ENCODE data around the gene PREB. TPM values are rescaled to one million over a fixed set of nuclear protein-coding genes. Genes with fewer than 3 reads are reported as not detected.

PREB gene
- total and polyA plus RNA-seq, 2 of the 13 experiments (the other 11 are each of a cell fraction or from before 2014, with no cell fraction given): 112 to 192 TPM

DNA sequence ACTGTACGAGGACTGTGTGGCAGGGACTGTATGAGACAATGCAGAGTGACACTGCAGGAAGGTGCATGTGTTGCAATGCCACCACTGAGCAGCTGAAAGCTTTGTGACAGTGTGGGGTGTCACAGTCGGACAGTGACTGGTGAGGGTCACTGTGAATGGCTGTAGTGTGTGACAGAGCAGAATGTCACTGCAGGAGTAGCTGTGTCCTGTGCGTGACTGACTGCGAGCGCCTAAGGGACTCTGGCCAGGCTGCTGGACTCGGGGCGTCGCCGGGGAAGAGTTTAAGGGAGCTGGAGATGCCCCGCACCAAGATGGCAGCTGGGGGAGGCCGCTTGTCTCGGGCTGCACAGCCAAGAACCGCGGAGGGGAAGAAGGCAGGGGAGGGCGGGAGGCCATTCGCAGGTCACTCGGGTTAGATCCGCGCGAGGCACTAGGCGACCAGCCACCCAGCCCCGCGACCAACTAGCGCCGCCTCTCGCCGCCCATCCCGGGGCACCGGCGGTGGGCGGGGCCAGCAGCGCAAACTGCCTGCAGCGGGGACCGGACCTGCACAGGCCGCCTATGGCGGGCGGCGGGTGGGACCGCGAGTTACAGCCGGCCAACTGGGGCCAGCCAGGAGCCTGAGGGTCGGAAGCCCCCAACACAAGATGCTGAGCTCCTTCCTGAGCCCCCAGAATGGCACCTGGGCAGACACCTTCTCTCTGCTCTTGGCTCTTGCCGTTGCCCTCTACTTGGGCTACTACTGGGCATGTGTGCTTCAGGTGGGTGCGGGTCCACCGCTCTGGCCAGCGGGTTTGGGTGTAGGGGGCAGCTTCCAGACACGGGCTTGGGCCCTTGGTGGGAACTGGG lies 10.9 kb downstream of the PREB start, which contains the start of gene ABHD1 (continued):
- TF ChIP-seq, protein P1, sequence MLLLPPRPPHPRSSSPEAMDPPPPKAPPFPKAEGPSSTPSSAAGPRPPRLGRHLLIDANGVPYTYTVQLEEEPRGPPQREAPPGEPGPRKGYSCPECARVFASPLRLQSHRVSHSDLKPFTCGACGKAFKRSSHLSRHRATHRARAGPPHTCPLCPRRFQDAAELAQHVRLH (CRISPR knock-in tag; IDR thresholded peaks at IDR 0.05; ENCODE audit: borderline replicate concordance, low read depth): peak; percentile 79; the same call in 1 of the 2 replicates
- TF ChIP-seq PRMT3 (CRISPR knock-in tag; IDR thresholded peaks at IDR 0.05; ENCODE audit: borderline replicate concordance, low read depth) (no peak), YEATS4 (CRISPR knock-in tag; IDR thresholded peaks at IDR 0.05; ENCODE audit: borderline replicate concordance) (peak; percentile 54; the same call in 1 of the 2 replicates), ARID2 (CRISPR knock-in tag; IDR thresholded peaks at IDR 0.05; ENCODE audit: borderline replicate concordance) (no peak), ZNF674 (CRISPR knock-in tag; IDR thresholded peaks at IDR 0.05; ENCODE audit: low read depth) (no peak), ZNF616 (CRISPR knock-in tag; IDR thresholded peaks at IDR 0.05; ENCODE audit: low read depth) (no peak), NCOA5 (CRISPR knock-in tag; IDR thresholded peaks at IDR 0.05) (no peak), ZNF83 (CRISPR knock-in tag; IDR thresholded peaks at IDR 0.05; ENCODE audit: borderline replicate concordance) (peak; percentile 92; the same call in 1 of the 2 replicates), ZFAT (CRISPR knock-in tag; conservative IDR thresholded peaks at IDR 0.05) (no peak), REXO4 (CRISPR knock-in tag; IDR thresholded peaks at IDR 0.05; ENCODE audit: borderline replicate concordance) (no peak), RFX3 (CRISPR knock-in tag; IDR thresholded peaks at IDR 0.05) (no peak)
- TF ChIP-seq, protein P2, sequence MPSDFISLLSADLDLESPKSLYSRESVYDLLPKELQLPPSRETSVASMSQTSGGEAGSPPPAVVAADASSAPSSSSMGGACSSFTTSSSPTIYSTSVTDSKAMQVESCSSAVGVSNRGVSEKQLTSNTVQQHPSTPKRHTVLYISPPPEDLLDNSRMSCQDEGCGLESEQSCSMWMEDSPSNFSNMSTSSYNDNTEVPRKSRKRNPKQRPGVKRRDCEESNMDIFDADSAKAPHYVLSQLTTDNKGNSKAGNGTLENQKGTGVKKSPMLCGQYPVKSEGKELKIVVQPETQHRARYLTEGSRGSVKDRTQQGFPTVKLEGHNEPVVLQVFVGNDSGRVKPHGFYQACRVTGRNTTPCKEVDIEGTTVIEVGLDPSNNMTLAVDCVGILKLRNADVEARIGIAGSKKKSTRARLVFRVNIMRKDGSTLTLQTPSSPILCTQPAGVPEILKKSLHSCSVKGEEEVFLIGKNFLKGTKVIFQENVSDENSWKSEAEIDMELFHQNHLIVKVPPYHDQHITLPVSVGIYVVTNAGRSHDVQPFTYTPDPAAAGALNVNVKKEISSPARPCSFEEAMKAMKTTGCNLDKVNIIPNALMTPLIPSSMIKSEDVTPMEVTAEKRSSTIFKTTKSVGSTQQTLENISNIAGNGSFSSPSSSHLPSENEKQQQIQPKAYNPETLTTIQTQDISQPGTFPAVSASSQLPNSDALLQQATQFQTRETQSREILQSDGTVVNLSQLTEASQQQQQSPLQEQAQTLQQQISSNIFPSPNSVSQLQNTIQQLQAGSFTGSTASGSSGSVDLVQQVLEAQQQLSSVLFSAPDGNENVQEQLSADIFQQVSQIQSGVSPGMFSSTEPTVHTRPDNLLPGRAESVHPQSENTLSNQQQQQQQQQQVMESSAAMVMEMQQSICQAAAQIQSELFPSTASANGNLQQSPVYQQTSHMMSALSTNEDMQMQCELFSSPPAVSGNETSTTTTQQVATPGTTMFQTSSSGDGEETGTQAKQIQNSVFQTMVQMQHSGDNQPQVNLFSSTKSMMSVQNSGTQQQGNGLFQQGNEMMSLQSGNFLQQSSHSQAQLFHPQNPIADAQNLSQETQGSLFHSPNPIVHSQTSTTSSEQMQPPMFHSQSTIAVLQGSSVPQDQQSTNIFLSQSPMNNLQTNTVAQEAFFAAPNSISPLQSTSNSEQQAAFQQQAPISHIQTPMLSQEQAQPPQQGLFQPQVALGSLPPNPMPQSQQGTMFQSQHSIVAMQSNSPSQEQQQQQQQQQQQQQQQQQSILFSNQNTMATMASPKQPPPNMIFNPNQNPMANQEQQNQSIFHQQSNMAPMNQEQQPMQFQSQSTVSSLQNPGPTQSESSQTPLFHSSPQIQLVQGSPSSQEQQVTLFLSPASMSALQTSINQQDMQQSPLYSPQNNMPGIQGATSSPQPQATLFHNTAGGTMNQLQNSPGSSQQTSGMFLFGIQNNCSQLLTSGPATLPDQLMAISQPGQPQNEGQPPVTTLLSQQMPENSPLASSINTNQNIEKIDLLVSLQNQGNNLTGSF (CRISPR knock-in tag; IDR thresholded peaks at IDR 0.05): peak; percentile 59; the same call in 1 of the 2 replicates
- TF ChIP-seq, protein P3, sequence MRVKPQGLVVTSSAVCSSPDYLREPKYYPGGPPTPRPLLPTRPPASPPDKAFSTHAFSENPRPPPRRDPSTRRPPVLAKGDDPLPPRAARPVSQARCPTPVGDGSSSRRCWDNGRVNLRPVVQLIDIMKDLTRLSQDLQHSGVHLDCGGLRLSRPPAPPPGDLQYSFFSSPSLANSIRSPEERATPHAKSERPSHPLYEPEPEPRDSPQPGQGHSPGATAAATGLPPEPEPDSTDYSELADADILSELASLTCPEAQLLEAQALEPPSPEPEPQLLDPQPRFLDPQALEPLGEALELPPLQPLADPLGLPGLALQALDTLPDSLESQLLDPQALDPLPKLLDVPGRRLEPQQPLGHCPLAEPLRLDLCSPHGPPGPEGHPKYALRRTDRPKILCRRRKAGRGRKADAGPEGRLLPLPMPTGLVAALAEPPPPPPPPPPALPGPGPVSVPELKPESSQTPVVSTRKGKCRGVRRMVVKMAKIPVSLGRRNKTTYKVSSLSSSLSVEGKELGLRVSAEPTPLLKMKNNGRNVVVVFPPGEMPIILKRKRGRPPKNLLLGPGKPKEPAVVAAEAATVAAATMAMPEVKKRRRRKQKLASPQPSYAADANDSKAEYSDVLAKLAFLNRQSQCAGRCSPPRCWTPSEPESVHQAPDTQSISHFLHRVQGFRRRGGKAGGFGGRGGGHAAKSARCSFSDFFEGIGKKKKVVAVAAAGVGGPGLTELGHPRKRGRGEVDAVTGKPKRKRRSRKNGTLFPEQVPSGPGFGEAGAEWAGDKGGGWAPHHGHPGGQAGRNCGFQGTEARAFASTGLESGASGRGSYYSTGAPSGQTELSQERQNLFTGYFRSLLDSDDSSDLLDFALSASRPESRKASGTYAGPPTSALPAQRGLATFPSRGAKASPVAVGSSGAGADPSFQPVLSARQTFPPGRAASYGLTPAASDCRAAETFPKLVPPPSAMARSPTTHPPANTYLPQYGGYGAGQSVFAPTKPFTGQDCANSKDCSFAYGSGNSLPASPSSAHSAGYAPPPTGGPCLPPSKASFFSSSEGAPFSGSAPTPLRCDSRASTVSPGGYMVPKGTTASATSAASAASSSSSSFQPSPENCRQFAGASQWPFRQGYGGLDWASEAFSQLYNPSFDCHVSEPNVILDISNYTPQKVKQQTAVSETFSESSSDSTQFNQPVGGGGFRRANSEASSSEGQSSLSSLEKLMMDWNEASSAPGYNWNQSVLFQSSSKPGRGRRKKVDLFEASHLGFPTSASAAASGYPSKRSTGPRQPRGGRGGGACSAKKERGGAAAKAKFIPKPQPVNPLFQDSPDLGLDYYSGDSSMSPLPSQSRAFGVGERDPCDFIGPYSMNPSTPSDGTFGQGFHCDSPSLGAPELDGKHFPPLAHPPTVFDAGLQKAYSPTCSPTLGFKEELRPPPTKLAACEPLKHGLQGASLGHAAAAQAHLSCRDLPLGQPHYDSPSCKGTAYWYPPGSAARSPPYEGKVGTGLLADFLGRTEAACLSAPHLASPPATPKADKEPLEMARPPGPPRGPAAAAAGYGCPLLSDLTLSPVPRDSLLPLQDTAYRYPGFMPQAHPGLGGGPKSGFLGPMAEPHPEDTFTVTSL (CRISPR knock-in tag; IDR thresholded peaks at IDR 0.05; ENCODE audit: borderline replicate concordance): no peak
- TF ChIP-seq, protein P4, sequence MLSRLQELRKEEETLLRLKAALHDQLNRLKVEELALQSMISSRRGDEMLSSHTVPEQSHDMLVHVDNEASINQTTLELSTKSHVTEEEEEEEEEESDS (CRISPR knock-in tag; IDR thresholded peaks at IDR 0.05; ENCODE audit: borderline replicate concordance): no peak
- TF ChIP-seq, protein P5, sequence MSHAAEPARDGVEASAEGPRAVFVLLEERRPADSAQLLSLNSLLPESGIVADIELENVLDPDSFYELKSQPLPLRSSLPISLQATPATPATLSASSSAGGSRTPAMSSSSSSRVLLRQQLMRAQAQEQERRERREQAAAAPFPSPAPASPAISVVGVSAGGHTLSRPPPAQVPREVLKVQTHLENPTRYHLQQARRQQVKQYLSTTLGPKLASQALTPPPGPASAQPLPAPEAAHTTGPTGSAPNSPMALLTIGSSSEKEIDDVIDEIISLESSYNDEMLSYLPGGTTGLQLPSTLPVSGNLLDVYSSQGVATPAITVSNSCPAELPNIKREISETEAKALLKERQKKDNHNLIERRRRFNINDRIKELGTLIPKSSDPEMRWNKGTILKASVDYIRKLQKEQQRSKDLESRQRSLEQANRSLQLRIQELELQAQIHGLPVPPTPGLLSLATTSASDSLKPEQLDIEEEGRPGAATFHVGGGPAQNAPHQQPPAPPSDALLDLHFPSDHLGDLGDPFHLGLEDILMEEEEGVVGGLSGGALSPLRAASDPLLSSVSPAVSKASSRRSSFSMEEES (CRISPR knock-in tag; IDR thresholded peaks at IDR 0.05): 0 out of 2 replicates have a peak, but pooled peaks have one; percentile 20

All from HepG2 (cell line).